ENCODE measurements around the gene RNF157.

The RNF157 gene

DNA sequence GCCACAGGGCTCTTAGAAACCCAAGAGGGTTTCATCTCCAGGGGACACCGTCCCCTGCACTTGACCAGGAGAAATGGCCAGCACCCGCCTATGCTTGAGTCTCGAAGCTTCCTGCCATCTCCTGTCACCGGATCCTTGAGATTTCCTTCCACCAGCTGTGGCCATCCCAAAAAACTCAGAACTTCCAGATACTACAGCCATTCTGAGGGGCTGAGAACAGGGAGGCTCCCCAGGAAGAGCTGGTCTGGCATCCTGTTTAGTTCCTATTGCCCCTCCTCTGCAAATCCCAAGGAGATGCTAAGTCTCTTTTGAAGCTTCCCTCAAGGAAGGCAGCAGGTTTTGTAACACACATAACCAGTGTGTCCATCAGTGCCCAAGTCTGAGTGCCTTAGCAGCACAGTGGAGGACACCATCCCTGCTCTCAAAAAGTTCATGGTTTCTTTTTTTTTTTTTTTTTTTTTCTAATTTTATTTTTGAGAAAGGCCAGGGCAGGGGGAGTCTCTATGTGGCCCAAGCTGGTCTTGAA, 26.8 kb upstream of the RNF157 start:
- Histone ChIP-seq H3K4me3 (ENCODE audit: low read length) (peak overlapping the region; percentile 89), H3K27me3 (replicated peaks; ENCODE audit: insufficient read depth, low read length) (no peaks in the 10 kb centered on the region), H3K36me3 (replicated peaks; ENCODE audit: insufficient read depth, low read length) (0 out of 2 replicates have a peak, but pooled peaks cover 6% of the 10 kb centered on the region), H3K9me3 (replicated peaks; ENCODE audit: insufficient read depth, low read length) (no peaks in the 10 kb centered on the region), H3K4me1 (ENCODE audit: low read length) (peaks cover 51% of the 10 kb centered on the region), H3K9me2 (replicated peaks; ENCODE audit: insufficient read depth, low read length) (no peaks in the 10 kb centered on the region), H4K20me1 (ENCODE audit: insufficient read depth, low read length) (no peaks in the 10 kb centered on the region), H3F3A (ENCODE audit: insufficient read depth, low read length) (peaks cover 58% of the 10 kb centered on the region), H3K27ac (ENCODE audit: low read length) (peak overlapping the region; percentile 57; the same call in 1 of the 2 replicates), H3K4me2 (ENCODE audit: low read depth, low read length) (peak overlapping the region; percentile 100), H3K9ac (ENCODE audit: low read length) (peak overlapping the region; percentile 97), H2AFZ (ENCODE audit: low read length) (no peak overlapping the region), H3K79me2 (ENCODE audit: low read length) (peaks cover 46% of the 10 kb centered on the region)
- no peak for DNase-seq
- TF ChIP-seq EZH2 (optimal IDR thresholded peaks at IDR 0.05; ENCODE audit: low read depth, low read length) (no peak), CTCF (IDR thresholded peaks at IDR 0.05; ENCODE audit: low read length) (no peak), EZH2phosphoT487 (IDR thresholded peaks at IDR 0.05; ENCODE audit: low read length) (no peak)

GRCh38 chr17:76266244-76266938, 26.1 kb upstream of the RNF157 start:
- H3K9me2 ChIP-seq (replicated peaks; ENCODE audit: insufficient read depth, low read length), result no peaks in the 10 kb centered on the region
- H3K9ac ChIP-seq (ENCODE audit: low read length), result peak overlapping the region; percentile 97
- no peaks in the 10 kb centered on the region for H3K9me3 ChIP-seq (replicated peaks; ENCODE audit: insufficient read depth, low read length)
- H3K4me1 ChIP-seq (ENCODE audit: low read length), result peaks cover 54% of the 10 kb centered on the region
- H3F3A ChIP-seq (ENCODE audit: insufficient read depth, low read length), result peaks cover 51% of the 10 kb centered on the region
- TF ChIP-seq EZH2phosphoT487 (IDR thresholded peaks at IDR 0.05; ENCODE audit: low read length), result no peak
- TF ChIP-seq CTCF (IDR thresholded peaks at IDR 0.05; ENCODE audit: low read length), result no peak
- TF ChIP-seq EZH2 (optimal IDR thresholded peaks at IDR 0.05; ENCODE audit: low read depth, low read length), result no peak
- DNase-seq, result no peak
- H3K27ac ChIP-seq (ENCODE audit: low read length), result peak overlapping the region; percentile 57; the same call in 1 of the 2 replicates
- no peak overlapping the region for H2AFZ ChIP-seq (ENCODE audit: low read length)
- 0 out of 2 replicates have a peak, but pooled peaks cover 6% of the 10 kb centered on the region for H3K36me3 ChIP-seq (replicated peaks; ENCODE audit: insufficient read depth, low read length)
- peak overlapping the region; percentile 100 for H3K4me2 ChIP-seq (ENCODE audit: low read depth, low read length)
- H4K20me1 ChIP-seq (ENCODE audit: insufficient read depth, low read length), result no peaks in the 10 kb centered on the region
- H3K27me3 ChIP-seq (replicated peaks; ENCODE audit: insufficient read depth, low read length), result no peaks in the 10 kb centered on the region
- peaks cover 46% of the 10 kb centered on the region for H3K79me2 ChIP-seq (ENCODE audit: low read length)
- H3K4me3 ChIP-seq (ENCODE audit: low read length), result peak overlapping the region; percentile 89

- Histone ChIP-seq H3K27ac (ENCODE audit: low read length) (peak overlapping the region; percentile 57), H3K9me3 (replicated peaks; ENCODE audit: insufficient read depth, low read length) (no peaks in the 10 kb centered on the region), H3K4me3 (ENCODE audit: low read length) (peak overlapping the region; percentile 89), H3K36me3 (replicated peaks; ENCODE audit: insufficient read depth, low read length) (0 out of 2 replicates have a peak, but pooled peaks cover 6% of the 10 kb centered on the region), H3K9ac (ENCODE audit: low read length) (peak overlapping the region; percentile 97), H3F3A (ENCODE audit: insufficient read depth, low read length) (peaks cover 45% of the 10 kb centered on the region), H3K4me2 (ENCODE audit: low read depth, low read length) (peak overlapping the region; percentile 100; the same call in 1 of the 2 replicates), H3K9me2 (replicated peaks; ENCODE audit: insufficient read depth, low read length) (no peaks in the 10 kb centered on the region), H4K20me1 (ENCODE audit: insufficient read depth, low read length) (no peaks in the 10 kb centered on the region), H3K79me2 (ENCODE audit: low read length) (peaks cover 46% of the 10 kb centered on the region), H3K4me1 (ENCODE audit: low read length) (peaks cover 54% of the 10 kb centered on the region), H2AFZ (ENCODE audit: low read length) (no peak overlapping the region), H3K27me3 (replicated peaks; ENCODE audit: insufficient read depth, low read length) (no peaks in the 10 kb centered on the region)
- DNase-seq, result no peak
- TF ChIP-seq CTCF (IDR thresholded peaks at IDR 0.05; ENCODE audit: low read length), result no peak
- no peak for TF ChIP-seq EZH2 (optimal IDR thresholded peaks at IDR 0.05; ENCODE audit: low read depth, low read length)
- TF ChIP-seq EZH2phosphoT487 (IDR thresholded peaks at IDR 0.05; ENCODE audit: low read length), result no peak
Observed at GRCh38 chr17:76265624-76266243, 25.4 kb upstream of the RNF157 start.

Measured in MM.1S (cell line).